Fibroblast of villous mesenchyme (primary cell): ENCODE results near the gene WNT3. TPM values are rescaled to one million over a fixed set of nuclear protein-coding genes. Genes with fewer than 3 reads are reported as not detected.
A peak's percentile ranks its signal among the peaks of the same experiment; 100 is the strongest.

ENCODE experiments used
- DNase-seq: peaks from one replicate; pipeline ENCODE4 v3.0.0-alpha.2; 2010; ENCODE audit warnings: low read depth
- H3K4me3 ChIP-seq: 2 replicates; pipeline ENCODE4 v1.5.1; 2011; ENCODE audit warnings: low read depth, mild to moderate bottlenecking, low read length
- CTCF ChIP-seq: IDR thresholded peaks from 2 replicates; pipeline ENCODE4 v1.5.1; 2012; ENCODE audit warnings: low read depth, mild to moderate bottlenecking, low read length; ENCODE audit not compliant: insufficient read depth
- total RNA-seq: library from RNA; depleted of rRNA; stranded (reverse); fragments of >200 nt; gene quantifications from 2 replicates; pipeline ENCODE4 v1.2.3, GENCODE V29; 2012

Gene WNT3
- total RNA-seq, 1 donor = 2.2 TPM

- no peak for TF ChIP-seq CTCF
- no peak overlapping the region for H3K4me3 ChIP-seq
- DNase-seq = no peak
Measured at GRCh38 chr17:46768540-46768870, 50.0 kb downstream of the WNT3 start.

- DNase-seq = no peak
- TF ChIP-seq CTCF = no peak
- no peak overlapping the region for H3K4me3 ChIP-seq
Measured at GRCh38 chr17:46766493-46767491, 51.7 kb downstream of the WNT3 start.

- H3K4me3 ChIP-seq = no peak overlapping the region
- no peak for TF ChIP-seq CTCF
- no peak for DNase-seq
Measured at GRCh38 chr17:46765453-46765852, 53.0 kb downstream of the WNT3 start.

- TF ChIP-seq CTCF = no peak
- peak; percentile 75 for DNase-seq
Measured at GRCh38 chr17:46764709-46765401, 53.6 kb downstream of the WNT3 start.

GRCh38 chr17:46764000-46764708 is 54.3 kb downstream of the WNT3 start:
- H3K4me3 ChIP-seq = no peak overlapping the region
- no peak for TF ChIP-seq CTCF
- no peak for DNase-seq

More at GRCh38 chr17:46764709-46765401, 53.6 kb downstream of the WNT3 start:
- H3K4me3 ChIP-seq = no peak overlapping the region

GRCh38 chr17:46763416-46763815 is 55.1 kb downstream of the WNT3 start:
- H3K4me3 ChIP-seq = no peak overlapping the region
- no peak for DNase-seq
- no peak for TF ChIP-seq CTCF
